GM19372 (cell line): ENCODE measurements around the gene MMP28.
A peak's percentile ranks its signal among the peaks of the same experiment; 100 is the strongest.

Experiments
- ATAC-seq: cut with Tn5 transposase; IDR thresholded peaks from one replicate; pipeline ENCODE4 v1.9.1; 2021; ENCODE audit warnings: mild to moderate bottlenecking, low read depth, moderate library complexity; ENCODE audit not compliant: unreplicated experiment

Gene MMP28, protein sequence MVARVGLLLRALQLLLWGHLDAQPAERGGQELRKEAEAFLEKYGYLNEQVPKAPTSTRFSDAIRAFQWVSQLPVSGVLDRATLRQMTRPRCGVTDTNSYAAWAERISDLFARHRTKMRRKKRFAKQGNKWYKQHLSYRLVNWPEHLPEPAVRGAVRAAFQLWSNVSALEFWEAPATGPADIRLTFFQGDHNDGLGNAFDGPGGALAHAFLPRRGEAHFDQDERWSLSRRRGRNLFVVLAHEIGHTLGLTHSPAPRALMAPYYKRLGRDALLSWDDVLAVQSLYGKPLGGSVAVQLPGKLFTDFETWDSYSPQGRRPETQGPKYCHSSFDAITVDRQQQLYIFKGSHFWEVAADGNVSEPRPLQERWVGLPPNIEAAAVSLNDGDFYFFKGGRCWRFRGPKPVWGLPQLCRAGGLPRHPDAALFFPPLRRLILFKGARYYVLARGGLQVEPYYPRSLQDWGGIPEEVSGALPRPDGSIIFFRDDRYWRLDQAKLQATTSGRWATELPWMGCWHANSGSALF

DNA sequence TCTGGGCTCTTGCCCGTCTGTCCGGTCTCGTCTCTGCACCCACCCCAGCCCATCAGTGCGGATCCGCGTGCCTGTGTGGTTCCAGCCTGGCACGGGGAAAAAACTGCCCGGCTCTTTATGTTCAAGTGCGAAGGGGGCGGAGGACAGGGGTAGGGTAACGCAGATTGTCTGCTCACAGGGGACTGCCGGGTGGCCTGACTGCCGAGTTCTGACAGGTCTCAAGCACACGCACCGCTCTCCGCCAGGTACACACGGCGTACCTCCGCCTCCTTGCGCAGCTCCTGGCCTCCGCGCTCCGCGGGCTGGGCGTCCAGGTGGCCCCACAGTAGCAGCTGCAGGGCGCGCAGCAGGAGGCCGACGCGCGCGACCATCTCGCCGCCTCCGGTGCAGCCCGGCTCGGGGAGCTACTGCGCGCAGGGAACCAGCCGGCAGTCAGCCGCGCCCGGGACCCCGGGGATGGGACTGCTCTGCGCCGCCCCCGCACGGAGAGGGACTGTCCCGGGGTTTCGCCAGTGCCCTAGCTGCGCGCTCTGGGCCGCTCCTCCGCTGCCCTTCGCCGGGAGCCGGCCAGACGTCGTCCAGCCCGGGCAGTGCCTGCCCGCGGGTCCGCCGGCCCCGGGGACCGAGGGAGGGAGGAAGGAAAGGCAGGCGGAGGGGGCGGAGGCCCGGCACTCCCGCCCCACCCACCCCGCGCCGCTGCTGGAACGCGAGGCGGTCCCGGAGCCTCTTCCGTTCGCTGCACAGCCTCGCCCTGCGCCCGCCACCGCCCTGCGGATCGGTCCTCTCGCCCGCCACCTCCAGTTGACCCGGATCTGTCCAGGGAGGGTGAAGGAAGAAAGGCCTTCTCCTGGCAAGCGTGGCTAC, at the start of gene MMP28:
MMP28 (minus strand) TSS at position 635 of the 864 bp plus-strand sequence; CDS start at position 371, 264 bp downstream.
- no peak for ATAC-seq

DNA sequence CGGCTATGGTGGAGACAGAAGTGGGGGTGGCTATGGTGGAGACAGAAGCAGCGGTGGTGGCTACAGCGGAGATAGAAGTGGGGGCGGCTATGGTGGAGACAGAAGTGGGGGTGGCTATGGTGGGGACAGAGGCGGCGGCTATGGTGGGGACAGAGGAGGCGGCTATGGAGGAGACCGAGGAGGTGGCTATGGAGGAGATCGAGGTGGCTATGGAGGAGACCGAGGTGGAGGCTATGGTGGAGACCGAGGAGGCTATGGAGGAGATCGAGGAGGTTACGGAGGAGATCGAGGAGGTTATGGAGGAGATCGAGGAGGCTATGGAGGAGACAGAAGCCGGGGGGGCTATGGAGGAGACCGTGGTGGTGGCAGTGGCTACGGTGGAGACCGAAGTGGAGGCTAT, 49.1 kb upstream of the MMP28 start:
- ATAC-seq = no peak

- ATAC-seq = no peak
These were observed 48.3 kb upstream of the MMP28 start for GRCh38 chr17:35843698-35844097.

- no peak for ATAC-seq
These were observed 46.8 kb upstream of the MMP28 start for GRCh38 chr17:35842239-35842638.

GRCh38 chr17:35841505-35841904, 46.1 kb upstream of the MMP28 start:
- no peak for ATAC-seq

DNA sequence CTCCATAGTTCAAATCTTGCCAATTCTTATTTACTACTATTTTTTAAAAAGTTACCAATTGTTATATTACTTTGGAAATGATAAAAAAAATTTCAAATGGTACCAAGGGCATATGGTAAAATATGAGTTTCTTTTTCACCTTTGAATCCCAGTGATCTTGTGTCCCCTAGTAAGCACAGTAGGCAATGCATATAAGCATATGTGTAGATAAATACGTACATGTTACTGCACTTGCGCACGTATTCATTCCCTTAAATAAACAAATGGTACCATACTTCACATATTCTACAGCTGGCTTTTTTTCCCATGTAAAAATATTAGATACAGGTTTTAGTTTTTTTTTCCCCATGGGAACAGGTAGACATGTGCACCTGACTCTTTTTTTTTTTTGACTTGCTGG, 45.7 kb upstream of the MMP28 start:
- ATAC-seq = no peak

DNA sequence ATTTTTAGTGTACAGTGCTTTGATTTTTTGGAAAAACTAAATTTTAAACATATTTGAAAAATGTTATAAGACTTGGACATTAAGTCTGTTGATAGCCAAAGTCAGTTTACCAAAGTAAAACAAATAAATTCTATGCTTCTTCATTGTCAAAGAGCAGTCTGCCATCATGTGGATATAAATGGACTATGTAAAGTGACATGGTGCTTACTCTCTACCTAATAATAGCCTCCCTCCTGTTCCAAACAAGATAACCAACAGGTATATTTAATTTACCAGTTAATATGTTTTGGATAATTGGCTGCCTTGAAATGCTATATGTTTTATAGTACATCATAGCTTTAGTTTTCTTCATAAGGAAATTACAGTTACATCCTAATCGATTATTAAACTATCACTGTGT, 29.8 kb upstream of the MMP28 start:
- no peak for ATAC-seq

DNA sequence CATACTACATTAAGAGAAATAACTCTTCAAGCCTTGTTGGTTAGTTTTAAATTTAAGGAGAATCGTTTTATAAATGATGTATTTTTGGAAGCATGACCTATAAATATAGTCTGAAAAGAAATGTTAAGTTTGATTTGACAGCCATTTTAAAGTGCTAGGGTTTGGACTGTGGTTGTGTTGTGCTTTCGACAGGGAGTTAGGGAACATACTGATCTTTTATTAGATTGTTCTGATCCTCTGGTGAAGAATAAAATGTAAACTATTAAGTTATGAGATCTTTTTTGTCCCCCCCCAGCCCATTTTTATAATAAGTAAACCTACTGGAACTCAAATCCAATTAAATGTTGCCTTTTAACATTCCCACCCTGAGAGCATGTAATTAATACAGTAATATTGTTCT, 25.9 kb upstream of the MMP28 start:
- no peak for ATAC-seq

DNA sequence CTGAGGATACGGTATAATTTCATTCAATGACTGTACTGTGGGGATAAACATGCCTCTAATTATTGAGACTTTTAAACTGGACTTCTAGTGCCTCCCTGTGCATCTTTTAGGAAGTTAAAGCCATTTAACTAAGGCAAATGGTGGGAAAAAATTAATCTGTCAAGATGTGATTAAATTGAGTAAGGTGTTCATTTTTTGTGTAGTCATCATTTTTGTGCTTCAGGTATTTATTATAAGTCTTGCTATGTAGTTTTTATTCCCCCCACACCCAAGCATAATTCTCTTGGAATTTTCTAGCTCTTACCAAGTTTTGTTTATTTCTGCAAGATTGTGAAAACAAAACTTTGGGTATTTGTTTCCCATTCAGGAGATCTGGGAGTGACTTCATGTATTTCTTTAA, 24.0 kb upstream of the MMP28 start:
- ATAC-seq = no peak

DNA sequence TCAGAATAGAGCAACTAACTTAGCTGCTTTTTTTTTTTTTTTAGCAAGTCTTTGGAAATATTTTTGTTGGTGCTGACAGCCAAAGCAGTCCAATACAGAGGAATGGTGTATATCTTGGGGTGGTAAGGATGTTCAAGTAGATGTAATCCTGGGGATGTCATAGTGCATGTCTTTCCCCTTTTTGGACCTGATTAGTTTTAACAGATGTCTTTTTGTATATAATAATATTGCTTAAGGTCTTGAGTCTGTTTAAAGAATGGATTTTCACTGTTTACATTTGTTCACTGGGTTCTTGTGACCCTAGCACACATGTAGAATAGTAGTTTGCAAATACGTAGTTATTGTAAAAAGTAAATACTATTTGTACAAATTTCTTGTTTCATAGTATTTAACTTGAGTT, 21.8 kb upstream of the MMP28 start:
- ATAC-seq = no peak

DNA sequence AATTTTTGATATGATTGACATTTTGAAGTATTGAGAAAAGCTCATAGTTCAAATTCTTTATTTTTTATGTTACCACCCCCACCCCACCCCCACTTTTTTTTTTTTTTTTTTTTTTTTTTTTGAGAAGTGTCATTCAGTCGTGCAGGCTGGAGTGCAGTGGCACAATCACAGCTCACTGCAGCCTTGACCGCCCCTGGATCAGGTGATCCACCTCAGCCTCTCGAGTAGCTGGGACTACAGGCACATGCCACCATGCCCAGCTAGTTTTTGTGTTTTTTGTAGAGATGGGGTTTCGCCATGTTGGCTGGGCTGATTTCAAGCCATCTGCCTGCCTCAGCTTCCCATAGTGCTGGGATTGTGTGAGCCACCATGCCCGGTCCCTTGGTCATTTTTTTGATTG, 21.3 kb upstream of the MMP28 start:
- ATAC-seq = no peak

GRCh38 chr17:35812456-35812855, 17.0 kb upstream of the MMP28 start:
- ATAC-seq = no peak

DNA sequence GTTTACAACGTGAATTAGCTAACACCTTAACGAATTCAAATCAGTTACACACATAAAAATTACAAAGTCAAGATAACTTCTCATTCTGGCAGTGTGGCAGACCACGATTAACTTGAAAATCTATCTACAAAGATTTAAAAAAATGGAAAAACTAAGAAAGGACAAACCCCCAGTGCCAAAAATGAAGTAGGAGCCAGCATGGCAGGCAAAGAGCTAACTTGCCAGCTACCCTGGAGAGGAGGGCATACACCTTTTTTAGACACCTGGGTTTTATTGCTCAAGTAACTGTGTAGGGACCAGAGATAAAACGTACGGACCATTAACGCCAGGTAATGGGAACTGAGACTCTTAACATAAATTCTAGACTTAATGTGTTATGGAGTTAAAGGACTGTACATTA, 16.3 kb upstream of the MMP28 start:
- ATAC-seq = no peak

DNA sequence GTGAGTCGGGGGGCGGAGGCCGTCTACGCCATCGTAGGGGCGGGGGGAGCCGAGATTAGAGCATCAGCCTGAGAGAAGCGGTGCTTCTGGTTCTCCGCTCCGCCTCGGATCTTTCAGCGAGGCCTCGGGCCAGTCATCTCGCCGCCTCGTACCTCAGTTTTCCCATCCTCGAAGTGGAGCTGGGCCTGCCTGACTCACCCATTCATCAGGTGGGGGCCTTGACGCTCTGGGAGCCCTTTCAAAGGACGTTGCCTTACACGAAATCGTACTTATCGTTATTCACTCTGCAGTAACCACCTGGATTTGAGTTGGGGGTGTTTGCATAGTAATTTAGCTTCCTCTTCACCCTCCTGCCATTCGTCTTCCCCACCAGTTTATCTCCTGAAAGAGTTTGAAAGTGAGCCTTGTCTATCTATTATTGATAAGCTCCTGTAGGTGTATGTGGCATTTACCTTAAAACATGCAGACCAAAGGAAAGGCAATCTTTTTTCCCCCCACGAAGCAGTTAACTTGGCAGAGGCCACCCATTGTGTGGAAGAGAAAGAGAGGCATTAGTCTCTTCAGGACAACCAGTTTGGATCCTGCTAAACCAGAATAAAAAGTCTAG, 14.5 kb upstream of the MMP28 start:
- no peak for ATAC-seq

GRCh38 chr17:35808962-35809854, 13.8 kb upstream of the MMP28 start, which contains the start of gene TAF15:
Gene TAF15, plus strand, starts transcription at chr17:35809484. Its CDS starts 86 bp downstream, at chr17:35809570.
- peak; percentile 92 for ATAC-seq

DNA sequence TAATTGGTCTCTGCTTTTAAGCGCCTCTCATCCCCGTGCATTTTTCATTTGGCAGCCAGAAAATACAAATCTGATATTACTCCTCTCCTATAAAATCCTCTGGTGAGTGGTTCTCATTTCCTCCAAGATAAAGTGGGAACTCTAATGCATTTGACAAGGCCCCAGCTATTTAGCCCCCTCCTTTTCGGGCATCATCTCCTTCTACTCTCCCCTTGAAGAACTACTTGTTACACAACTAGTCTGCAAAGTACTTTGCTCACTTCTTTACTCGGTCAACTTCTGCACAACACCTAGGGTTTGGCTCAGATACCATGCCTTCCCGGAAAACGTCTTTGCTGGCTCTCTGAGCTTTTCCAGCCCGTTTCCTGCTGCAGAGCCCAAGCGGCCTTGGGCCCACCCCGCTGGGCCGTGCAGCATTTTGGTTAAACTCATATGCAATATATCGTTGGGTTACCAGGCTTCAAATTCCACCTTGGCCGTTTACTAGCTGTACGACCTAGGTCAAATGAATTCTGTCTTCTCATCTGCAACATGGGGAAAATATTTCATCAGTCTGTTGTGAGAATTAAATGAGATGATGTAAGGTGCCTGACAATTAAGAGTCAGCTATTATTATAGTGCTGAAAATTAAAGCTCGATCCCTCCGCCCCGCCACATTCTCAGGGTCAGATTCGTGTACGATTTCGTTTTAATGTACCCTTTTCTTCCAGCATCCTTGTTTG, 13.0 kb upstream of the MMP28 start:
- no peak for ATAC-seq

DNA sequence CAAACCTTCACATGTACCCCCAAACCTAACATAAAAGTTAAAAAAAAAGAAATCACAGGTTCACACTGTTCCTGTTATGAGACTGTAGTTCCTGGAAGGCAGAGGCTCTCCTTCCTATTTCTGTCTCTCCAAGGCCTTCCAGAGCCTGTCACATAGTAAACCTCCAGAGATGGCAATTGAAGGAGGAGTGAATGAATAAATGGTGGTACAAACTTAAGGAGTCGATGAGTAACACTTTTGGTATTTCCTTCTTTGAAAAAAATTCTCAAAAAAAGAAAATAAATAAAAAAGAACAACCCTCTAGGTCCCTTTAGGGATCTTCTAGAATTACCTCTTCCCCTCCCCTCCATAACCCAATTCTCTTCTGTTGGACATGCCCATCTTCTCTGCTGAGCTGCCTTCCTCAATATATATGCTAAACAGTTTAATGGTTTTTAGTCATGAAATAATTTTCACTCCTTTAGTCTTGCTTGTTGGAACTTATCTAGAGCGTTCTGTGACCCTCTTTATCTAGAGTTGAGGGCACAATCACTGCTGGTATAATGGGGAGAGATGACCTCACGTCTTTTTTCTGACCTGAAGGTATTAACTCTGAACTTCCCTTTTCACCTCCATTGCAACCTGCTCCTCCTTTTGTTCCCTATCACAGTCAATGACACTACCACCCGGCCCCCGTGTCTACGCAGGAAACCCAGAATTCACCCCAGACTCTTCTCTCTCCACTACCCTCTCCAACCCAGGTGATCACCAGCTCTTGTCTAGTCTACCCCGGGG, 12.1 kb upstream of the MMP28 start:
- no peak for ATAC-seq

DNA sequence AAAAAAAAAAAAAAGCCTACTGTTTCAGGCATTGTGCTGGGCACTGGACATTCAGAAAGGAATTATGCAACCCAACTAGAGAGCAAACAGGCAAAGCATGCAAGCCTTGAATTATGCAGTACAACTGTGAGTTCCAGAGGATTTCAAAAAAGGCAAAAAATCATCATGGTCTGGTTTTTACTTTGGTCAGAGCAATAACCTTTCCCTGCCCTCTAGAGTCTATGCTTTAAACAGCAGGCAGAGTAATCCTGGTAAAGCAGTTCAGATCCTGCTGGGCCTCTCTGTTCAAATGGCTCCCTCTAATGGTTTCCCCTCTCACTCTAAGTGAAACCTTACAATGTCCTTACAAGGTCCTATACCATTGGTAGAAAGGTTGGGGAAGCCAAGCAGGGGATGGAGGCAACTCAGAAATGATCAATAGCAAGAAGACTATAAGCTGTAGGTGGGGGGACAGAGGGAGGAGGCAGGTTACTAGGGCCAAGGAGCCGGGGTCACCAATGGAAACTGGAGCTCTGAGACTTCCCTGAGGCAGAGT, 9.3 kb upstream of the MMP28 start:
- ATAC-seq = no peak
